IPS DF 4.7 (cell line): ENCODE data around the gene RAP1GDS1.
A peak's percentile ranks its signal among the peaks of the same experiment; 100 is the strongest.
"Not testable (repeated sequence)": the region's sequence is repeated elsewhere in the genome, so short reads cannot be mapped to it uniquely, and the experiment has no call there.

Experiments
- DNase-seq: peaks from one replicate; pipeline ENCODE4 v3.0.0-alpha.2; 2013; ENCODE audit warnings: low spot score; ENCODE audit errors: extremely low read depth

Gene RAP1GDS1

DNA sequence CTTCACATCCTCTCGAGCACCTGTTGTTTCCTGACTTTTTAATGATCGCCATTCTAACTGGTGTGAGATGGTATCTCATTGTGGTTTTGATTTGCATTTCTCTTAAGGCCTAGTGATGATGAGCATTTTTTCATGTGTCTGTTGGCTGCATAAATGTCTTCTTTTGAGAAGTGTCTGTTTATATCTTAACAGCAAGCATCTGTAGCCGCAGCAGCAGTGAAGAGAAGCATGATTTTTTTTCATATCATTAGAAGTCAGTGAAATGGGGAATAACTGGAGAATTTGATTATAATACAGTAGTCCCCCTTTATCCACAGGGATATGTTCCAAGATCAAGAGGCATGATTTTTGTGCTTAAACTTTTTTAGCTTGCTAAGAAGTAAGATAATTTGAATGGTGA lies 27.5 kb downstream of the RAP1GDS1 start:
- DNase-seq: not testable (repeated sequence)

DNA sequence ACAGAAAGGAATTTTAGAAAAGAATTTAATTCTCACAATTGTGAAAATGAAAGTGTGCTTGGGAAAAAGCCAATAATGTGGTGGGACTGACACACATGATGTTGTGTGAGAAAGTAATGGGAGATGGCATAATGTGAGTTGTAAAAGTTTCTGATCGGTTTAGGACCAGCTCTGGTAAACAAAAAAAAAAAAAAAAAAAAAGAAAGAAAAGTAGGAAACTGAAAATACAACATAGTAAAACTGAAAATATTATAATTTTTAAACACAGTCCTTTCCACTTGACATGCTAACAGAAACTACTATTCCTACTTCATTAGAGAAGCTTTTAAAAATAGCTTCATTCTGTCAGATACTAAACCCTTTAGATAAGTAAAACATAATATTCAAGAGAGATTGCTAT lies 28.2 kb downstream of the RAP1GDS1 start:
- no peak for DNase-seq

DNA sequence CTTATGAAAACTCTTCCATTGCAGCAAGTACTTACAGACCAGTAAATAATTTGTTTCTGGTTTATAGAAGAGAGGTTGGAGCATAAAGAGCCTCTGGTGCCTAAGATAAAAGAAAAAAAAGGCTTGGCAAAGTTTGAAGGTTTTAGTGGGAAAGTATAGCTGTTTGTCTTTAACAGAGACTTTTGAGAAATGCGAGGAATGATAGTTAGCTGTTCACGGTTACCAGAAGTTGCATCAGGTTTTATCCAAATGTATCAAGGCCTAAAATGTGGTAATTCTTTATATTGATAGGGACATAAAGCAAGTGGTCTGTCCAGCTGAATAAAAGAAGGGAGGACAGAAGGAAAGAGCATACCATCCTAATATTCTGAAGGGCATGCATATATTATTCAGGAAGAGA lies 29.3 kb downstream of the RAP1GDS1 start:
- no peak for DNase-seq

DNA sequence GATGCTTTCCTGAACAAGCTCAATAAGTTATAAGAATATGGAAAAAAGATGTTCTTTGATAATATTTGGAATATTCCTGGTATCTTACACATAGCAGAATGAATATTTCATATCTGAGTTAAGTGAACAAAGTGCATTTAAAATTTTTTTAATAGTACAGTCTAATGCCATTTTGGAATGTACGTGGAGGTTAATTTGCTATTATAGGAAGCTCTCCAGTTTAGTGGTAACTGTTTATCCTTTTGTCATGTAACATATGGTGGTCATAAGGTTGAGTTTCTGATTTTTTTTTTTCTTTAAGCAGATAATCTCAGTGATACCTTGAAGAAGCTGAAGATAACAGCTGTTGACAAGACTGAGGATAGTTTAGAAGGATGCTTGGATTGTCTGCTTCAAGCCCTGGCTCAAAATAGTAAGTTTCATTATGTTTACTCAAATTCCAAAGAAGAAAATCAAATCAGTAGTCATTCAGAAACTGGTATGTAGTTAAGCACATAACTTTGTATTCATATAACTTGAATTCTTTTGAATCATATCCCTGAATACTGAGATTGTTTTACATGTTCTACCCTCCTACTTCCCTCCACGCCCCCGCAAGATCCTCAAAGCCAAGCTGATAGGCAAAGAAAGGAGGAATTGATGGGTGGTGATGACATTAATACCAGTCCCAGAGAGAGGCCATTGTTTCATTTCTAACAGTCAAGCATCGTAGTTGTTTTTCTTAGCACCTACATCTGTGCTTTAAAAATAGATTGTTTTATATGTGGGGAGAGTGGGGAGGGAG lies 32.1 kb downstream of the RAP1GDS1 start:
- no peak for DNase-seq

DNA sequence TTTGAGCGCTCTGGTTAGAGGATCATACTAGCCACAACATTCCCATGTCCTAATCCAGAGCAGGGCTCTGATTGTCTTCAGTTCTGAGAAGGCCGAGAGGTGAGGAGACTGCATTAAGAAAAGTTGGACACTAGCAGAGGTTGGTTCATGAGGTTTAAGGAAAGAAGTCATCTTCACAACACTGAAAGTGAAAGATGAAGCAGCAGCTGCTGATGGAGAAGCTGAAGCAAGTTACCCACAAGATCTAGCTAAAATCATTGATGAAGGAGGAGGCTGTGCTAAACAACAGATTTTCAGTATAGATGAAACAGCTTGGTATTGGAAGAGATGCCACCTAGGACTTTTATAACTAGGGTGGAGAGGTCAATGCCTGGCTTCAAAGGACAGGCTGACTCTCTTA lies 36.8 kb downstream of the RAP1GDS1 start:
- DNase-seq: no peak

DNA sequence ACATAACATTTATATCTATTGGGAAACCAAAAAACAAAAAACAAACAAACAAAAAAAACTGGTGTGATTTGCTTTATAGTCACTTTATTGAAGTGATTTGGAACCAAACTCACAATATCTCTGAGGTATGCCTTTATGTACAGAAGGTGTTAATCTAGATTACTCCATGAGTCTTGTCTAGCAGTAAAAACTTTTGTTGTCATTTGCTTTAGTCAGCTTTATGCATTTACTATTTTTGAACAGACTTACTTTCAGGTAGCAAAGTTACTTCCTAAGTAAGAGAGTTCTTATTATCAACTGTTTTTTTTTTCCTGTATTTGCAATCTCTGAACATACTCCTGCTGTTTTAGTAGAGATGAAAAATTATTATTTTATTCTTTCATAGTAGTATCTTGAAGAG lies 39.5 kb downstream of the RAP1GDS1 start:
- DNase-seq: no peak

DNA sequence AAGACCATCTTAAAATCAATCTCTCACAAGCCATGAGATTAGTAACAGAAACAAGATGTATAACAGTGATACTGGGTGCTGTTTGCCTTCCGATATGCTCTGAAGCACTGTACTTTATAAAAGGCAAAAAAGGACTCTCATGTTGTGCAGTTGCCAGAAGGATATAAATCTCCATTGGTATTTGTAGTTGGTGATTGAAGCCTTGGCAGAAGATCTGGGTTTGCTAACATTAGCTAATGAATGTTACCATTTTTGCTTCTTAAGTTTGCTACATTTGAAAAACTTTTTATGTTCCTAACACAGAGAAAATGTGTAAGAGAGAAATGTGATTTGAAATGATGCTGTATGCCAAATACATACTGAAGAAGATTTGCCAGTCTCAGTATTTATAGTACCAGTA lies 44.4 kb downstream of the RAP1GDS1 start:
- DNase-seq: no peak

DNA sequence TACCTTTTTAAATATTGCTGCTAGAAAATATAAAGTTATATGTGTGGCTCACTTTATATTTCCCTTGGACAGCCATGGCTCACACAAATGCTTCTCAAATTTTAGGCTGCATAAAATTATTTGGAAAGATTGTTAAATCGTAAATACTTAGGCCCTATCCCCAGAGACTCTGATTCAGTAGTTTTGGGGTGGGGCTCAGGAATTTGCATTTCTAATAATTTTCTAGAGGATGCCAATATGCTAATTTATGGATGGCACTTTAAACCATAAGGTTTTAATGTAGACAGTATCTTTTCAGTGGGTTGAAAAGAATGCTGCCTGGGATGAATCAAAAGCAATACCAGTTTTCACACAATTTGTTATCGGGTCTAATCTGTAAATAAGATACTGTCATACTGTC lies 49.7 kb downstream of the RAP1GDS1 start:
- DNase-seq: no peak

DNA sequence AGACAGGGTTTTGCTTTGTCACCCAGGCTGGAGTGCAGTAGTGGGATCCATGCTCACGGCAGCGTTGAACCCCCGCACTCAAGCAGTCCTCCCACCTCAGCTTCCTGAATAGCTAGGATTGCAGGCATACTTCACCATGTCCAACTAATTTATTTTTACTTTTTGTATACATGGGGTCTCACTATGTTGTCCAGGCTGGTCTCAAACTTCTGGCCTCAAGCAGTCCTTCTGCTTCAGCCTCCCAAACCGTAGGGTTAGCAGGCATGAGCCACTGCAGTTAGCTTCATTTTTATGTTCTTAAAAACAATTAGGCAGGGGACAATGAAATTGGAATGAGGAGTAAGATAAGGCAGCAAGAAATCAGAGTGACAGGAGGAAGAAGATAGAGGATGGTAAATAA lies 50.5 kb downstream of the RAP1GDS1 start:
- DNase-seq: no peak

DNA sequence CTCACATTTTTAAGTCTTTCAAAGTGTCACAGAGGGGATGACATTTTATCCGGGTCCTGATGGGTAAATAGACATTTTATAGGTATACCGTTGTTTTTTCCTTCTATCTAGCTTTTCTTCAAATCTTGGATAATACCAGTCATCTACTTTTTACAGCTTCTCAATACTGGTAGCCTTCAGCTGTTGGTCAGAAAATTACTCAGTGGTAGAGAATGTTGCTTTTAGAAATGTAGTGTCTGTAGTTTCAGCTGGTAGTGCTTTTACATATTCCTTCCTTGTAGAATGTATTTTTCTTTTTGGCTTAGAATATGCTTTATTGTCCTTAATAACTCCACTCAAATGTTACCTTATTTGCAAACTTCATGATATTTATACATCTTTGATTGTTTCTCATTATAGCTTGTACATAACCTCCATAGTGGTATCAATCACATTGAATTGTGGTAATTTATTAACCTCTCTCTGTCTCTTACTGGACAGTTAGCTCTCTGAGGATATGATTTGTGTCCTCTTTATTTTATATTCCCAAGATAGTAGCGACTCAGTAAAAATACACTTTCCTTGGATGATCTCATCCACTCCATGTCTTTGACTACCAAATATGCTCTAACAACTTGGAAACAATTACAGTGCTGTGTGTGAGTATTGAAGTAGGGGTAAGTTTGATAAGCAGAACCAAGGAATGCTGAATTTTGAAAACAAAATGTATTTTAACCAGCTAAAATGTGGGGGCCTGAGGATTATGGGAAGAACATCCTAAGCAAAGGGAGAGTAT lies 53.8 kb downstream of the RAP1GDS1 start:
- no peak for DNase-seq

DNA sequence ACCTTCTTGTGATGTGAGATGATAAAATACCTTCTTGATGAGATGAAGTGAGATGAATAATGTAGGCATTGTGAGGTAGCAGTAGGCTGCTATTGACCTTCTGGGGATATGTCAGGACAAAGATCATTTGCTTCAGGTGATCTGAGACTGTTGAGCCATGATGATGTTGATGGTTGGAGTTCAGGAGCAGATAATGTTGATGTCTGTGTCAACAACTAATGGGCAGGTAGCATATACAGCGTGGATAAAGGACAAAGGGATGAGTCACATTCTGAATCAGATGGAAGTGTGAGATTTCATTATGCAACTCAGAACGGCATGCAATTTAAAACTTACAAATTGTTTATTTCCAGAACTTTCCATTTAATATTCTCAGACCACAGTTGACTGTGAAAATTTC lies 57.3 kb downstream of the RAP1GDS1 start:
- DNase-seq: no peak

DNA sequence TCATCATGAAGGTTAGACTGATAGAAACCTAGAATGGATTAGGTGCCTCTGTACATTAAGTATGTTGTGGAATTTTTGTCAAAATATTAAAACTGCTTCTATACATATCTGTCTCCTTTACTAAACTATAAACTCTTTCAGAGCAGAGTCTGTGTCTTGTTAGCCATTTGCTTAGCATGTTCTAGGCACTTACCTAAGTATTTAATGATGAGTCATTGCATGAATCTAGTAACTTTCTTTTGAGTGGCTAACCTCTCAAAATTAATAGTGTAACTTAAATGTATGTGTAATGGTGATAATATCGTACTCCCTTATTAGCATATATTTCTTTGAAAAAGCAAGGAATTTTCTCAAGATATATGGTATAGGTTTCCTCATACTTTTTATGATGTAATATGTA lies 57.8 kb downstream of the RAP1GDS1 start:
- no peak for DNase-seq

DNA sequence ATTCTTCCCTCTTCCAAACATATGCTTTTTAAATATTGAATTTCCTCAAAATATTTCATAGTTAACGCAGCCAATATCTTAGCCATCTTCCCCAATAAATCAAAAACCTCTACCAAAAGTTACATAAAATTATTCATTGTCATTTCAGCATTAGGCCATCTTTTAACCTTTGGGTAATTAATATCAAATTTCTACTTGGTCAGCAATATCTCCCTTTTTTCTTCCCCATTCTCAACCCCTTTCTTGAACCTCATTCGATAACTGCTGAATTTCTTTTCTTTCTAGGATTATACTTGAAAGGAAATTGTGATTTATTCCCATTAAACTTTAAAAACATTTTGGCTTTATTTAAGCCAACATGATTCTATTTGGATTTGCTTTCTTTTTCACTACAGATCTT lies 65.0 kb downstream of the RAP1GDS1 start:
- DNase-seq: no peak

DNA sequence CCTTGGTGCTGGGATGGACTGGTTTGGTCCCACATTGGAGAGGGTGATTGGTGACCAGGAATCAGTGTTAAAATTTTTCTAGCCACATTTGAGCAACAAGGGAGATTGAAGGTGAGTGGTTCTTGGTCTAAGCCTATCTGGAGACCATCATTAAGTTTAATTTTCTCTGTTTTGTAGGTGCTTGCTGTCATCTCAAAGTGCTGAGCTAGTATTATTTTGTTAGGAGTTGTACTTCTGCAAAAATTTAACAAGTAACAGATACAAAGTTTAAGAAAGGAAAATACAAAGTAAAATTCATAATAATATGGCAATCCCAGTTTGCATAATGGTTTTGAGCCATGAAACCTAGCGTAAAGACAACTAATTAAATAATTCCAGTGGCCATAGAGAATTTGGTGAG lies 66.5 kb downstream of the RAP1GDS1 start:
- DNase-seq: no peak

DNA sequence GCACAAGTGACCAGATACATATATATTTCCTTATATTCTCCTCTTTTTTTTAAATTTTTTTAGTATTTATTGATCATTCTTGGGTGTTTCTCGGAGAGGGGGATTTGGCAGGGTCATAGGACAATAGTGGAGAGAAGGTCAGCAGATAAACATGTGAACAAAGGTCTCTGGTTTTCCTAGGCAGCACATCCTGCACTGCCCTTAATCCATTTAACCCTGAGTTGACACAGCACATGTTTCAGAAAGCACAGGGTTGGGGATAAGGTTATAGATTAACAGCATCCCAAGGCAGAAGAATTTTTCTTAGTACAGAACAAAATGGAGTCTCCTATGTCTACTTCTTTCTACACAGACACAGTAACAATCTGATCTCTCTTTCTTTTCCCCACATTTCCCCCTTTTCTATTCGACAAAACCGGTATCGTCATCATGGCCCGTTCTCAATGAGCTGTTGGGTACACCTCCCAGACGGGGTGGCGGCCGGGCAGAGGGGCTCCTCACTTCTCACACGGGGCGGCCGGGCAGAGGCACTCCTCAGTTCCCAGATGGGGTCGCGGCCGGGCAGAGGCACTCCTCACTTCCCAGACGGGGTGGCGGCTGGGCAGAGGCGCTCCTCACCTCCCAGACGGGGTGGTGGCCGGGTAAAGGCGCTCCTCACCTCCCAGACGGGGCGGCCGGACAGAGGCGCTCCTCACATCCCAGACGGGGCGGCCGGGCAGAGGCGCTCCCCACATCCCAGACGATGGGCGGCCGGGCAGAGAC lies 68.9 kb downstream of the RAP1GDS1 start:
- not testable (repeated sequence) for DNase-seq

DNA sequence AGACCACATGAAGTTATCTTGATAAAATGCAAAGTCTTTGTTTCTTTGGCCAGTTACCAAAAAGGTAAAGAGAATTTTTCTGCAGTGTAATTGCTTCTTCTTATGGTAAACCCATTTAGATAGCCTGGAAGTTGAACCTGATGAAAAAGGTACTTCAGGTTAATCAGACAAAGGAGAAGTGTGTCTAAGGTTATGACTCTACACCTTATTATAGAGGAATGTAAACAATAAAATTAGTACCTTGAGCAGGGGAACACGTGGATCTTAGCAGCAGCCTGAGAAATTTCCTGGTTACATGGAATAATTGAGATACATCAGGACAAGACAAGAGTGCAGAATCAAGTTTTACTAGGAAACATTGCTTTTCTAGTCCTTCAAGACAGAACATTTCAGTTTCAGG lies 70.8 kb downstream of the RAP1GDS1 start:
- DNase-seq: no peak

DNA sequence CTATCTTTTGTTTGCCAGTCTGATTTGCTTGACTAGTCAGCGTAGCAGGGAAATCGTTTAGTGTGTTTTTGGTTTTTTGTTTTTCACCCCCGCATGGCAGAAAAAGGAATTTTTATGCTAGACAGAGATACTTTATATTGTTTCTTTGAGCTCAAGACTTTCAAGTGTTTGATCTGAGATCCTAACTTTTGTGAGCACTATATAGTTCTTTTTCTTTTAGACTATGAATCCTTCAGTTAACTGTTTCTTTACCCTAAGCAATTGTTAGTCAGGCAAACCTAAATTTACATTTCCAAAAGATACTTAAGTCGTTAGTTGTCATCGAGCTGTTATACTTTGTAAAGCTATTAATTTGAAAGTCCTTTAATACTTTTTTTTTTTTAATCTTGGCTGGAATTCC lies 73.3 kb downstream of the RAP1GDS1 start:
- DNase-seq: no peak

DNA sequence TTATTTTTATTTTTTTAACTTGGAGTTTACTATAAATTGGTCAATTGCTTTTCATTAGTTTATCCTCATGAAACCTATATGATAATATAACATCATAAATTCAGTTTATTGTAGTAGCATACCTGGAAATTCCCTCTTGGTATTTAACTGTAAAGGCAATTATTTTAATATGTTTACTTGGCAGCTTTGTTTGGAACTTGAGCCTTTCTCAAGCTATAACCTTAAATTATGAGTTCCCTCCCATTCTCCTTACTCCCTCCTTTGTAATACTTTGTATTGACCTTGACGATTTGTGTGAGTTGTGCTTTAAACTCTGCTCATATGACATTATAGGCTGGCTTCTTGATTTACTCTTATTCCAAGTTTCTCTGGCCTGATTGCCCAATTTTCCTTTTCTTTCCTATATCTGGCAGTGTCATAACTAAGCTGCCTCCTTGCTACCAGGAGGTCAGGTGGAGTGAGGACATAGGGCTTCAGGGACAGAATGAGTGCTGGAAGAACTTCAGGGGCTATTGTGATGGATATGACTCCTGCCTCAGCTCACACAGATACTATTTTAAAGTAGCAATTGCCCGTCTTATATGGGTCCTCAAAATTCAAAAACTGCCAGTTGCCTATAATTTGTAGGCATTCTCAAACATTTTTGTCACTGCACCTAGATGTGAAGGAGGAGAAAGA lies 77.7 kb downstream of the RAP1GDS1 start:
- peak; percentile 14 for DNase-seq

DNA sequence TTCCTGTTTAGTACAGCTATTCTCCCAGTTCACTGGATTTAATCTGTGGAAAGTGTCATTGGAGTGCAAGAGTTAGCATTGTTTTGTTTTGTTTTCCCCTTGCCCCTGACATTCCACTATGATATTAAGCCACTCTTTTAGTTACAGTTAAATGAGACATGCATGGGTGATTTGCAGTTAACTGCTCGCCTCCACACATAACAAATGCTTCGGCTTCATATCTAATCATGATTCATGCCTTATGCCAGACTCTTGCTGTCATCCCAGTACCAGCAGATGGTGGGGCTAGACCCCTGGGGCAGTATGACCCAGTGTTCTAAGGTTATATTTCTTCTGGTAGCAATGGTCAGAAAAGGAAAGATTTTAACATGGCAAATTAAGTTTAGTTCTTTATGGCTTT lies 80.1 kb downstream of the RAP1GDS1 start:
- DNase-seq: no peak

DNA sequence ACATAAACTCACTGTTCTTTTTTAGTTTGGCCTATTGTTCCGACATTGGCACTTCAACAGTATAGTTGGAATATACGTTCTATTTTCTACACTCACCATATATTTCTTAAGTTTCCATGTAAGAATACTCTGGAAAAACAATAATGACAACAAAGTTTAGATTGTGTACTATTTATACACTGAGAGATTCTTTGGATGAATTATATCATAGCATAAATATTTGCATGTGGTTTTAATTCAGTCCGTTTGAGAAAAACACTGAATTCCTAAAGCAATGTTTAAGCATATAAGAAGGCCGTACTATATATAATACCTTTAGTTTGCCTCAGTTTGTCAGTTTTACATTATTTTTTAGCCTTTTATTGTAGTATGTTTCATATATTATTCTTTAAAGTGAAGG lies 82.4 kb downstream of the RAP1GDS1 start:
- DNase-seq: no peak

DNA sequence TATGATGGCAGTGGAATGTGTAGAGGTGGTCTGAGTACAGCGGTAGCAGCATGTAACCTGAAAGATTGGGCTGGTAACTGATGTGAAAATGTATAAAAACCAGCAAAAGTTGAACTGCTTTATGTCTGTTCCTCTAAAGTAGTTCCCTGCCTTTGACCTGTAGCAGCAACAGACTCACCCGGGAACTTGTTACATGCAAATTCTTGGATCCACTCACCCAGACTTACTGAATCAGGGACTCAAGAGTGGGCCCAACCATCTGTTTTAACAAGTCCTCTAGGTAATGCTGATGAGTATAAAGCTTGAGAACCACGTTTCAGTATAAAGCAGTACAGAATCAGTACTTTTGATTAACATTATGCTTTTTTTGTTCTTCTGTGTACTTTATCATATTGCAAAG lies 84.7 kb downstream of the RAP1GDS1 start:
- DNase-seq: no peak

DNA sequence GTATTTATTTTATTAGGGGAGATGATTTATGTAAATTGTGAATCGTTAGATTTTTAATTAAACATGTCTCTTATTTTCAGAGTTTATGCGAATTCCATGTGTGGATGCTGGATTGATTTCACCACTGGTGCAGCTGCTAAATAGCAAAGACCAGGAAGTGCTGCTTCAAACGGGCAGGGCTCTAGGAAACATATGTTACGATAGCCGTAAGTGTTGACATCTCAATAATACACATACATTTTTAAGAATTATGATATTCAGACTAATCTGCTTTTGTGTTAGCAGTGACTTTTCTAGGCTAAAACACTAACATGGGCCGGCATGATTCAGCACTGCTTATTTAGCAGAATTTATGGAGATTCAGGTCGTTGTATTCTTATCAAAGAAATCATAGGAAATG lies 91.2 kb downstream of the RAP1GDS1 start:
- no peak for DNase-seq
